HG02759 (cell line): ENCODE measurements around the gene GPR39.

Source experiments
- ATAC-seq: cut with Tn5 transposase; IDR thresholded peaks from one replicate; pipeline ENCODE4 v1.9.1; 2021; ENCODE audit warnings: mild to moderate bottlenecking, moderate library complexity; ENCODE audit not compliant: unreplicated experiment

Gene GPR39

GRCh38 chr2:132633635-132634034 is 217.0 kb downstream of the GPR39 start:
- no peak for ATAC-seq

GRCh38 chr2:132636346-132636745 is 219.7 kb downstream of the GPR39 start:
- no peak for ATAC-seq

- no peak for ATAC-seq
These were observed 221.9 kb downstream of the GPR39 start for GRCh38 chr2:132638313-132639040.

GRCh38 chr2:132640116-132640515 is 223.5 kb downstream of the GPR39 start:
- ATAC-seq, result no peak

DNA sequence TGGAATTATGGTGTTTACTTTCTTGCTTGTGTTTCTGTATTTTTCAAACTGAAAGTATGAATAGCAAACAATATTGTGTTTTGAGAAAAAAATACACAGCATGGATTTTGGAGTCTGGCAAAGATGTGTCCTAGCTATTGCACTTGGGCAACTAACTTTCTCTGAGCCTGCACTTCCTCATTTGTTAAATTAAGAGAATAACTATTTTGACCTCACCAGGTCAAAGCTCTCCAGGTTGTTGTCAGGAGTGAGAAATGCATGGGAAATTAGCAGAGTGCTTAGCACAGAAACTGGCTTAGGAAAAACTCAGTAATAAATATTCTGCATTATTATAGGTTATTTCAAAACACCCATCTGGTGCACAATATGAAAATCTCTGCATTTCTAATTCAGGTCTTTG is 225.2 kb downstream of the GPR39 start:
- no peak for ATAC-seq

- ATAC-seq, result no peak
These were observed 225.8 kb downstream of the GPR39 start for GRCh38 chr2:132642415-132642814.

GRCh38 chr2:132645176-132645575 is 228.6 kb downstream of the GPR39 start:
- no peak for ATAC-seq

GRCh38 chr2:132645722-132646539 is 229.3 kb downstream of the GPR39 start:
- no peak for ATAC-seq

DNA sequence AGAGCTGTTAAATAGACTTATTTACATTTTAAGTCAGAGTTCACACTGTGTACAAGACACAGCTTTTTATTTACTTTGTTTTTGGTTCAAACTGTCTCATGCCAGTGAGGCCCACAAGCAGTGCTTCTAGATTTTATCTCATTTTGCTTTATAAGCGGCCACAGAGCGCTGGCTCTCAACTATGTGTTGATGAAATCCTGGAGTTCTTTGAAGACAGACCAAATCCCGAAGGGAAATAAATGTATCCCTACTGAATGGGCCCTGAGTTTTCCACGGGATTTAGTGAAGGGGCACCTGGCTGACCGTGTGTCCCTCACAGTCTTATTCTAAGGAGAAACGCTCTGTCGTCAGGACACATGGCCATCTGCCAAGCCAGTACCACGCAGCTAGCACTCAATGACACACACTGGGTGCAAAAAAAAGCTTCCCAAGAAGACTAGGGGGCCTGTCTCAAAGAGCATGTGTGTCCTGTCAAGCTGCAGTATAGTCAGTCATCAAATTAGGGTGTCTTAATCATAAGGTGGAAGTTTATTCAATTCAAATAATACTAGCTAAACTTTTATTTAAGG is 230.0 kb downstream of the GPR39 start:
- ATAC-seq, result no peak

GRCh38 chr2:132651115-132652045 is 234.8 kb downstream of the GPR39 start:
- no peak for ATAC-seq

- no peak for ATAC-seq
These were observed 235.9 kb downstream of the GPR39 start for GRCh38 chr2:132652474-132652873.

GRCh38 chr2:132654335-132654734 is 237.7 kb downstream of the GPR39 start:
- no peak for ATAC-seq

GRCh38 chr2:132654968-132655367 is 238.4 kb downstream of the GPR39 start:
- ATAC-seq, result no peak

DNA sequence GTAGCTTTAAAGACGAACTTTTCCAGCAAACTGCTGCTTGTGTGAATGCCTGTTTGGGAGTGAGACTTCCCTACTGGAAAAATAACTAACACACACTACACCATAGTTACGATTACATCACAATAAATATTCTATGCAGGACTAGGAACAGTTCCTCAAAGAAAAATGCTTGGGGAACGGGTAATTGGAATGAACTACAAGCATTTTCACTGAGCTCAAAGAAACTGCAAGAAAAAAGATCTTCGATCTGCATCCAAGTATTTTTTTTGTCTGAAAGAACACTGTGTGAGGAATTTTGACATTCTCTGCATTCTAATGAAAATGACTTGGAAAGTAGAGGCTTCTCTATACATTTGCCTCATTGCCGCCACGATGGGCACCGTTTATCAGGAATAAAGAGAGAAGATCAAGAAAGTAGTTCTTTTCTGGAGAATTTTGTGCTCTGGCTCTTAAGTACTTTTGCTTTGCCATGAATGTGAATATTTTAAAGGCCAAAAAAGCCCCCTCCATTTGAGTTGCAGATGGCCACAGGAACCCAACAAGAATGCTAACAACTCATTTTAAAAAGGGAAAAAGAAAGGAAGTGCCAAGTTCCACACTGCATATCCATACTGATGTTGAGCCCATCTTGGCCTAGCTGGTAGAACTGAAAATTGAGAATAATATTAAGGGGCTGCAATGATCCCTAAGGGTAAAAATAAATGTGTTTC is 239.8 kb downstream of the GPR39 start:
- no peak for ATAC-seq

GRCh38 chr2:132659331-132659730 is 242.7 kb downstream of the GPR39 start:
- no peak for ATAC-seq

DNA sequence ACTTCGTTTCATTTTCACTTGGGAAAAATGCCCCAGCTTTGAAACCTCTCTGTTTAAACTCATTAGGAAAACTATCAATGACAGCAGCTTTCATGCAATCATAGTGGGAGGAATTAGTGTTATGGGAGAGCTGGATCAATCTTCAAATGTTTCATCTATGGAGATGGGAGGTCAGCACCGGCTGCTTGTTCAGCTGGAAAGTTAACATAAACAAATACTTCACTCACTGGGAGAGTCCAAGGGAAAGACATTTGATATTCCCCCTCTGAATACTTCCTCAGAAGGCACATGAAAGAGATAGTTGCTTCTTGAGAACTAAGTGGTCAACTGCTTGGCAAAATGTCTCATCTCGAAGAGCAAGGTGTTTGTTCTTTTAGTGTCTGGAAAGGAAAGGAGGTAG is 246.1 kb downstream of the GPR39 start:
- no peak for ATAC-seq

GRCh38 chr2:132664096-132664495 is 247.5 kb downstream of the GPR39 start:
- ATAC-seq, result no peak

DNA sequence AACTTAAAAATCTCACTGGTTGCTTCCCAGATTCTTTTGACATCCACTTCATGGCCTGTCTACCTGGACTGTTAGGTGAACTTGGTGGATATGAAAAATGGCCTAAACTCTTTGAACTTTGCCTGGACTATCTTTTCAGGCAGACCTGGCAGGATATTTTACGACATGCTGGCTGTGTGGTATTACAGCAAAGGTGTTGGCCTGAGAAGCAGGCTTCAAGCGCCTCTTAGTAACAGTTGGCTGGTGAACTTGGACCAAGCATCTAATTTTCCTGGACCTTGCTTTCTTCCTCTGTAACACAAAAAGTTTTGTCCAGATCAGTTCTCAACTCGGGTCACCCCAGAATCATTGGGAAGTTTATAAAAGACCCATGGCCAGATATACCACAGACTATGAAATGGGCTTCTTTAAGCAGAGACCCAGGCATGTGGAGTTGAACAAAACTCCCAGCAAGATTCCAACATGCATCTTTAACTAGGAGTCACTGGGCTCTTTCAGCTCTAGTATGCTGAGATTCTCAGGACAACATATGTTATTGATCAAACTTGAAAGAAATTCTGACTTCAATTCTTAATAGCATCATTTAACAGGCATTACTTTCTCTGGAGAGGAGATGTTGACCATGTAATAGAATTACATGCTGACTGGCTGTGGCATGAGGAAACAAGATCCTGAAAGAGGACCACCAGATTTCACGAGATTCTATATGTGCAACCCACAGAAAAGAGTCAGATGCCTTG is 249.0 kb downstream of the GPR39 start:
- no peak for ATAC-seq

GRCh38 chr2:132667706-132668105 is 251.1 kb downstream of the GPR39 start:
- ATAC-seq, result no peak
